ENCODE results near the gene EPG5.
"Not testable (repeated sequence)": the region's sequence is repeated elsewhere in the genome, so short reads cannot be mapped to it uniquely, and the experiment has no call there.

The EPG5 gene

GRCh38 chr18:45838302-45839070, 128.6 kb downstream of the EPG5 start:
- no peak for DNase-seq (ENCODE audit: low read depth)

DNA sequence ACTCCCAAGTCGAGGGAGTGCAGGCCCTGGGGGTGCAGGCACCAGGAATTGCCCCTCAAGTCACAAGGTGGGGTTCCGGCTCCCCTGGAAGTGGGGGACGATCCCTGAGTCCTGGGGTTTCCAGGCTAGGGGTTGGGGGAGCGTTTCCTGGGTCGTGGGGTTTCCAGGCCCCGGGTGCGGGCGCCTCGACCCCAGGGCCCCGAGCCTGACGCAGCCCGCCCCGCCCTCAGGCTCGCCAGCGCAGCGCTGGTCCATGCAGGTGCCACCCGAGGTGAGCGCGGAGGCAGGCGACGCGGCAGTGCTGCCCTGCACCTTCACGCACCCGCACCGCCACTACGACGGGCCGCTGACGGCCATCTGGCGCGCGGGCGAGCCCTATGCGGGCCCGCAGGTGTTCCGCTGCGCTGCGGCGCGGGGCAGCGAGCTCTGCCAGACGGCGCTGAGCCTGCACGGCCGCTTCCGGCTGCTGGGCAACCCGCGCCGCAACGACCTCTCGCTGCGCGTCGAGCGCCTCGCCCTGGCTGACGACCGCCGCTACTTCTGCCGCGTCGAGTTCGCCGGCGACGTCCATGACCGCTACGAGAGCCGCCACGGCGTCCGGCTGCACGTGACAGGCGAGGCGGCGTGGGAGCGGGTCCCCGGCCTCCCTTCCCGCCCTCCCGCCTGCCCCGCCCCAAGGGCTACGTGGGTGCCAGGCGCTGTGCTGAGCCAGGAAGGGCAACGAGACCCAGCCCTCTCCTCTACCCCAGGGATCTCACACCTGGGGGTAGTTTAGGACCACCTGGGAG, 129.7 kb downstream of the EPG5 start:
- no peak for DNase-seq (ENCODE audit: low read depth)

- DNase-seq (ENCODE audit: low read depth): no peak
These were observed 130.6 kb downstream of the EPG5 start for GRCh38 chr18:45836242-45837205.

GRCh38 chr18:45835057-45835636, 132.0 kb downstream of the EPG5 start:
- no peak for DNase-seq (ENCODE audit: low read depth)

GRCh38 chr18:45834306-45834705, 132.8 kb downstream of the EPG5 start:
- no peak for DNase-seq (ENCODE audit: low read depth)

DNA sequence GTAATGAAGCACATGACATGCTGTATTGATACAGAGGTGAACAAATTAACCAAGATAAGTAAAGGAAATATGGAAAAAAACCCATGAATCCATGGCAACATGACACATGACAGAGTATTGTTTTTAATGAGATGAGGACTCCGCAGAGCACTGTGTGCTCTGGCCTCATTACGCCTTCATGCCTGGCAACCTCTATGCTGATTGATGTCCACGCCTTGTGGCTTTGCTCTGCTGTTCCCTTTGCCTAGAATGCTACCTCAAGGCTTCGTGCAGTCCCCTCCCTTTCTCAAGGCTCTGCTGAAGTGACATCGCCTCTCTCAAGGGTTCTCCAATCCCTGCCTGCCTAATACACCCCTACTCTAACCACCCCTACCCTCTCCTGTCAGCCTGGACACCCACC, 133.3 kb downstream of the EPG5 start:
- no peak for DNase-seq (ENCODE audit: low read depth)

- no peak for DNase-seq (ENCODE audit: low read depth)
These were observed 136.2 kb downstream of the EPG5 start for GRCh38 chr18:45830917-45831316.

GRCh38 chr18:45829855-45830254, 137.3 kb downstream of the EPG5 start:
- DNase-seq (ENCODE audit: low read depth): no peak

- DNase-seq (ENCODE audit: low read depth): no peak
These were observed 138.0 kb downstream of the EPG5 start for GRCh38 chr18:45828917-45829811.

DNA sequence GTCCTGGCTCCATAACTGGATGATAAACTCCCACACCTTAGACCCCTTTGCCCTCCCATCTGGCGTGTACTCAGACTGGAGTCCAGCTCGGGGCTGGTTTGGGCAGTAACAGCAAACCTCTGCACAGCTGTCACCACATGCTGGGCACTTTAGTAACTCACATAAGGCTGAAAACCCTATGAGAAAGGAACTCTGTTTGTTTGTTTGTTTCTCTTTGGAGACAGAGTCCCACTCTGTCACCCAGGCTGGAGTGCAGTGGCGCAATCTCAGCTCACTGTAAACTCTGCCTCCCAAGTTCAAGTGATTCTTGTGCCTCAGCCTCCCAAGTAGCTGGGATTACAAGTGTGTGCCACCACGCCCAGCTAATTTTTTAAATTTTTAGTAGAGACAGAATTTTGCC, 140.4 kb downstream of the EPG5 start:
- not testable (repeated sequence) for DNase-seq (ENCODE audit: low read depth)

GRCh38 chr18:45826084-45826483, 141.0 kb downstream of the EPG5 start:
- no peak for DNase-seq (ENCODE audit: low read depth)

DNA sequence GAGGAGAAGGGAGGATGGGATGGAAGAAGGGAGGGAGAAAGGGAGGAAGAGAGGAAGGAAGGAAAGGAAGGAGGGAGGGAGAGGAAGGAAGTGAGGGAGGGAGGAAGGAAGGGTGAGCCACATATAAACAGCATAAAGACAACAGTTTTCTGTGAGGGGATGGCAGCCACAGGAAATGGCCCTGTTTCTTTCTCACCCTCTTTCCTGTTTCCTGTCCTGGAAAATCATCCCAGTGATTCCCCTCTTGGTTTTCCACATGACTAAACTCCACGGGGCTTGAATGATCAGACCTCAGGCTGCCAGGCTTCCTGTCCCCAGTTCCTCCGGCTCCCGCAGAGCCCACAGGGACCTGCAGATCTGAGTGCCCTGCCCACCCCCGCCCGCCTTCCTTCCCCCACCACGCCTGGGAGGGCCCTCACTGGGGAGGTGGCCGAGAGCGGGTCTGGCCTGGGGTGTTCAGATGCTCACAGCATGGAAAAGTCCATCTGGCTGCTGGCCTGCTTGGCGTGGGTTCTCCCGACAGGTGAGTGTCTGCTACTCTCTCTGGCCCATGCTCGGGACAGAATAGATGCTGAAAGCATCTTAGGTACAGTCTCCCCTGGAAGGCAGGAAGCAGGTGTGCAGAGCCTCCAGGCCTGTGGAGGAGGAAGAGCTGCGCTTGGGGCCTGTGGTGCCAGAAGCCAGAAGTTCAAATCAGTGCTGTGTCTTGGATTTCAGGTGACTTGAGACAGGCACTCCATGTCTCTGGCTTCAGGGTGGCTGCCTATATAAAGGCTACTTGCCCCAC, 141.7 kb downstream of the EPG5 start, which contains the start of gene SIGLEC15:
Gene SIGLEC15 (plus strand): TSS at position 418 of the 787 bp plus-strand sequence. CDS start 54 bp downstream, at position 472.
- no peak for DNase-seq (ENCODE audit: low read depth)

- no peak for DNase-seq (ENCODE audit: low read depth)
These were observed 145.4 kb downstream of the EPG5 start for GRCh38 chr18:45821711-45822110.

GRCh38 chr18:45821026-45821425, 146.1 kb downstream of the EPG5 start:
- DNase-seq (ENCODE audit: low read depth): no peak

- DNase-seq (ENCODE audit: low read depth): no peak
These were observed 146.9 kb downstream of the EPG5 start for GRCh38 chr18:45820106-45820745.

- DNase-seq (ENCODE audit: low read depth): not testable (repeated sequence)
These were observed 148.4 kb downstream of the EPG5 start for GRCh38 chr18:45818765-45819164.

GRCh38 chr18:45817543-45817942, 149.6 kb downstream of the EPG5 start:
- DNase-seq (ENCODE audit: low read depth): no peak

DNA sequence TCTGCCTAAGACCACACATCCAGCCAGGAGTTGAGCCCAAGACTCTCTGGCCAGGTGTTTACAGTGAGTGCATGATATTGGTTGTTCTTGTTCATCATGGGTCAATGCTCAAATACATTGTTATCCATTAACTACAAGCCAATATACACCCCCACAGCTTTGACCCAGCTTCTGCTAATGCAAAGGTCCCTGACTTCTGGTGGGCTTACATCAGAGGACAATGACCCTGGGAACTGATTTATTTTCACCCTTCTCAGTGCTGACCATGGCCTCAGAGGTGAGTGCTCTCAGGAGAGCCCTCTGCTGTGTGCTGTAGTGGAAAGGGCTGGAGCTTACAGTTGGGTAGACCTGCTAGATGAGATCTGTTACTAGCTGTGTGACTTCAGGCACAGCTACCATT, 152.4 kb downstream of the EPG5 start:
- DNase-seq (ENCODE audit: low read depth): not testable (repeated sequence)

DNA sequence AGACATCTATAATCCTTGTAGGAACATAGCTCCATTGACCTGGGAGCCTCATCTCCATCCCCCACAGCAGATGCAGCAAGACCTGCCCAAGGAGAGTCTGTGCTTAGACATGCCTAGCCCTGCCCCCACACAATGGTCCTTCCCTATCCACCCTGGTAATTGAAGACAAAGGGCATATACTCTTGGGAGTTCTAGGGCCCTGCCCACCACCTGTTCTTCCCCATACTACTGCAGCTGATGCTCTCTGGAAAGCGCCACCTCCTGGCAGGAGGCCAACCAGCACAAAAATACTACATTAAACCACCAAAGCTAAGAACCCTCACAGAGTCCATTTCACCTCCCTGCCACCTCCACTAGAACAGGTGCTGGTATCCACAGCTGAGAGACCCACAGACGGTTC, 160.0 kb downstream of the EPG5 start:
- DNase-seq (ENCODE audit: low read depth): not testable (repeated sequence)
